Measurements from ENCODE around the gene PPIB. TPM values are rescaled to one million over a fixed set of nuclear protein-coding genes. Genes with fewer than 3 reads are reported as not detected.
A peak's percentile ranks its signal among the peaks of the same experiment; 100 is the strongest.

PPIB gene
- total and polyA plus RNA-seq, 2 experiments from 2014 or later: 398 to 870 TPM

GRCh38 chr15:64161688-64162477, 939 bp downstream of the PPIB start:
- peak overlapping the region; percentile 96 for H3K4me2 ChIP-seq
- TF ChIP-seq CTCF (conservative IDR thresholded peaks at IDR 0.05; ENCODE audit: low read depth in 2 of 2) (no peak), ZNF331 (CRISPR knock-in tag; IDR thresholded peaks at IDR 0.05; ENCODE audit: low read depth) (no peak), EZH2 (IDR thresholded peaks at IDR 0.05; ENCODE audit: low read depth, unreplicated experiment) (no peak), ZNF114 (CRISPR knock-in tag; IDR thresholded peaks at IDR 0.05) (no peak)
- H3K27me3 ChIP-seq (ENCODE audit: insufficient read depth): no peaks in the 10 kb centered on the region
- H3K9me3 Mint-ChIP-seq: no peaks in the 10 kb centered on the region
- peaks cover 17% of the 10 kb centered on the region for H4K20me1 ChIP-seq (replicated peaks; ENCODE audit: insufficient read depth)
- peak overlapping the region; percentile 68 for H3K4me3 ChIP-seq
- H3K4me1 Mint-ChIP-seq: peaks cover 24% of the 10 kb centered on the region
- peak overlapping the region; percentile 42 for H3K27ac ChIP-seq (ENCODE audit: low read depth)
- no peak for DNase-seq (ENCODE audit: low spot score)
- H3K4me3 Mint-ChIP-seq: peak overlapping the region; percentile 89
- no peaks in the 10 kb centered on the region for H3K9me2 ChIP-seq (ENCODE audit: insufficient read depth)
- peaks cover 44% of the 10 kb centered on the region for H3K36me3 Mint-ChIP-seq (ENCODE audit: low read depth)
- peak overlapping the region; percentile 61 for H3K27ac Mint-ChIP-seq
- H3K79me2 ChIP-seq (replicated peaks; ENCODE audit: insufficient read depth): peaks cover 21% of the 10 kb centered on the region
- H3K27me3 Mint-ChIP-seq (ENCODE audit: insufficient read depth, low read depth, poor library complexity): peaks cover 4% of the 10 kb centered on the region
- 0 out of 2 replicates have a peak overlapping the region, but pooled peaks have one; percentile 5 for H2AFZ ChIP-seq
- H3K4me1 ChIP-seq (ENCODE audit: insufficient read depth): peaks cover 25% of the 10 kb centered on the region
- H3F3A ChIP-seq (replicated peaks; ENCODE audit: low read depth): peaks cover 21% of the 10 kb centered on the region; the same call in 1 of the 2 replicates
- peaks cover 33% of the 10 kb centered on the region for H3K36me3 ChIP-seq (ENCODE audit: insufficient read depth)
- ATAC-seq: no peak

GRCh38 chr15:64158363-64159134, 4.3 kb downstream of the PPIB start:
- peaks cover 10% of the 10 kb centered on the region for H3K4me1 ChIP-seq (ENCODE audit: insufficient read depth)
- ATAC-seq (no peak), DNase-seq (ENCODE audit: low spot score) (no peak)
- H3K9me2 ChIP-seq (ENCODE audit: insufficient read depth): no peaks in the 10 kb centered on the region
- peaks cover 21% of the 10 kb centered on the region for H4K20me1 ChIP-seq (replicated peaks; ENCODE audit: insufficient read depth)
- H3K79me2 ChIP-seq (replicated peaks; ENCODE audit: insufficient read depth): peaks cover 21% of the 10 kb centered on the region
- Mint-ChIP-seq H3K4me1 (peaks cover 9% of the 10 kb centered on the region), H3K27me3 (ENCODE audit: insufficient read depth, low read depth, poor library complexity) (peaks cover 8% of the 10 kb centered on the region), H3K9me3 (no peaks in the 10 kb centered on the region; the same call in 2 of the 3 replicates), H3K4me3 (no peak overlapping the region), H3K27ac (no peak overlapping the region; the same call in 1 of the 2 replicates), H3K36me3 (ENCODE audit: low read depth) (peaks cover 67% of the 10 kb centered on the region)
- no peak overlapping the region for H3K27ac ChIP-seq (ENCODE audit: low read depth)
- no peak overlapping the region for H2AFZ ChIP-seq
- H3F3A ChIP-seq (replicated peaks; ENCODE audit: low read depth): peaks cover 37% of the 10 kb centered on the region
- no peaks in the 10 kb centered on the region for H3K27me3 ChIP-seq (ENCODE audit: insufficient read depth)
- H3K4me3 ChIP-seq: no peak overlapping the region
- peaks cover 53% of the 10 kb centered on the region for H3K36me3 ChIP-seq (ENCODE audit: insufficient read depth)
- no peak overlapping the region for H3K4me2 ChIP-seq
- TF ChIP-seq ETS1 (IDR thresholded peaks at IDR 0.05) (no peak), CREB1 (CRISPR knock-in tag; IDR thresholded peaks at IDR 0.05; ENCODE audit: low read depth) (no peak), ZNF114 (CRISPR knock-in tag; IDR thresholded peaks at IDR 0.05) (no peak), CTCF (conservative IDR thresholded peaks at IDR 0.05; ENCODE audit: low read depth in 2 of 2) (no peak), ZNF331 (CRISPR knock-in tag; IDR thresholded peaks at IDR 0.05; ENCODE audit: low read depth) (no peak), JUNB (IDR thresholded peaks at IDR 0.05; ENCODE audit: unreplicated experiment) (no peak)
